T47D (cell line): ENCODE data around the gene FLAD1.

Source experiments
- DNase-seq, 2 experiments: peaks; one replicate each; pipeline versions ENCODE4 v3.0.0 to v3.0.0-alpha.2; 2011 to 2012; ENCODE audit warnings: low read depth in 1 of 2, low spot score in 1 of 2
- JUND ChIP-seq: IDR thresholded peaks from 2 replicates; pipeline ENCODE4 v1.6.1; 2012; ENCODE audit warnings: low read depth
- in situ Hi-C: cut with HindIII; loops from 2 replicates; pipeline ENCODE4 v1.10.0; 2016; ENCODE audit warnings: low sequenced_read_pairs, low pct_unique_long_range_greater_than_20kb

The FLAD1 gene

DNA sequence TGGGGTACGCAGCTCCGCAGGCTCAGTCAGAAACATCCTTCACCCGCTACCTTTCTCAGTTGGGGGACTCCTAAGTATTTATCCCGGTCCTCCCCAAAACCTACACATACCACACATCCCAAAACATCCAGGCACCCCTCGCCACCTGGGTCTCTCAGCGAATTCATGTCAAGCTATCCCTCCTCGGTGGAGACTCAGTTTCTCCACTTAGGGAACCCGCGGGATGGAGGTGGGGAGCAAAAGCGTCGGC lies 18.2 kb downstream of the FLAD1 start:
- in situ Hi-C loops = no loop called here
- no peak for DNase-seq
- TF ChIP-seq JUND = no peak

DNA sequence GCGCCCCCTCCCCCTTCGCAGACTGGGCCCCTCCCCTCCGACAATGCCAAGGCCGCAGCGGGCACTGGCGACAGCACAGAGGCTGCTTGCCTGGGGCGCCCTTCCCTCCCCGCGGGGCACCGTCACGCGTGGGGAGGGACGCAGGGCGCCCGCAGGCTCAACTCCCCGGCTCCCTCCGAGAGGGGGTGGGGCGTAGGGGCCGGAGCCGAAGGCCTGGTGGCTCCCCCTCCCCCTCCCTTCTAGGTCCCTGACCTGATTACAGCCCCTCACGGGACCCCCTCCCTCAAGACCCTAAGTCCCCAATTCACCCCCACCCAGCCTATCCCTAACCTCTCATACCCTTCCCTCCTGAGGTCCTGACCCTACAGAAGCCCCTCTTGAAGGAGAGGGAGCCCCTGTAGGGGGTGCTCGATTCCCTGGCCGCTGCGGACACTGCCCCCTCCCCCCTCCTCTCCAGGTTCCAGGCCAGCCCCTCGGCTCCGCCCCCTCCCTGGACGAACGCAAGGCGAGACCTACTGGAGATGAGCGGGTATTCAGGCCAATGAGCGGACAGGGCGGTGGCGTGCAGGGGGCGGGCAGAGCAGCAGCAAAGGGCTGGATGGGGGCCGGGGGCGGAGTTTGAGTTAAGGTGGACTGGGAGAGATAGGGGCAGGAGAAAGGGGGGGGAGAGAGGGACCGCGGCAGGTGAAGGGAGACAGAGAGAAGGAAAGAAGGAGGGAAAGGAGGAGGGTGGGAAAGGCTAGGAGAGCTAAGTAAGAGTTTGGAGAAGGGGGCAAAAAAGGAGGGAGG lies 18.7 kb downstream of the FLAD1 start:
- peak; percentile 97 to 100 for DNase-seq
- in situ Hi-C loops = no loop called here
- TF ChIP-seq JUND = no peak

DNA sequence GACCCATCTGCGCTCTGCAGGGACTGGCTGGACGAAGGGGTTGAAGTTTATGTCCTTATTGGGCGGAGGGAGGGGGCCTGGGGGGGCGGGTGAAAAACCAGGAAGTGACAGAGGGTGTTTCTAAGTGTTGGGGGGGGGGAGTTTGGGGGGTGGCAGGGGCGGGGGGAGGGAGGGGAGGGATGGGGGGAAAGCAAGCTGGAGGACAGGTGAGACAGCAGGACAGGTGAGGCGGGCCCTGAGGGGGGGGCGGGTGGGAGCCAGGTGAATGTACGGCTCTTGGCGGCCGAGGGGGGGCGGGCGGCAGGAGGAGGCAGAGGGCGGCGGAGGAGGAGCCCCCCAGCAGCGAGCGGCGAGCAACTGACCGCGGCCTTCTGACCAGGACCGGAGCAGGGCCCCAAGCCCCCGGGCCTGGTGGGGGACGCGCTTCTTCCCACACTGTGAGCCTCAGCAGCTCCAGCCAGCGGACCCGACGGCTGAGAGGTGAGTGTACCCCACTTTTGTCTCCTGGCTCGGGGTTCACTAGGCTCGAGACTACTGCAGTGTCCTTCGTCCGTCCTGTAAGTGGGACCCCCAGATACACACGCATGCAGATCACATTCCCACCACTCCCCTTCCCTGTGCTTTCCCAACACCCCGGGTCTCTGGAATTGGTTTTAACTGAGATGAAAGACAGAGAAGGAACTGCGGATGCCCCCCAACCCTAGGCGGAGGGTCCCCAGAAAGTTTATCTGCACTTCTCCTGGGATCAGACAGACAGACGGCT lies 19.5 kb downstream of the FLAD1 start, which contains the start of gene ZBTB7B:
Gene ZBTB7B, plus strand, starts transcription at position 339 of the 763 bp plus-strand sequence. CDS start 11,859 bp downstream, outside the sequence.
- TF ChIP-seq JUND = no peak
- in situ Hi-C loops = no loop called here
- peak in 1 of 2 experiments; percentile 73 for DNase-seq

DNA sequence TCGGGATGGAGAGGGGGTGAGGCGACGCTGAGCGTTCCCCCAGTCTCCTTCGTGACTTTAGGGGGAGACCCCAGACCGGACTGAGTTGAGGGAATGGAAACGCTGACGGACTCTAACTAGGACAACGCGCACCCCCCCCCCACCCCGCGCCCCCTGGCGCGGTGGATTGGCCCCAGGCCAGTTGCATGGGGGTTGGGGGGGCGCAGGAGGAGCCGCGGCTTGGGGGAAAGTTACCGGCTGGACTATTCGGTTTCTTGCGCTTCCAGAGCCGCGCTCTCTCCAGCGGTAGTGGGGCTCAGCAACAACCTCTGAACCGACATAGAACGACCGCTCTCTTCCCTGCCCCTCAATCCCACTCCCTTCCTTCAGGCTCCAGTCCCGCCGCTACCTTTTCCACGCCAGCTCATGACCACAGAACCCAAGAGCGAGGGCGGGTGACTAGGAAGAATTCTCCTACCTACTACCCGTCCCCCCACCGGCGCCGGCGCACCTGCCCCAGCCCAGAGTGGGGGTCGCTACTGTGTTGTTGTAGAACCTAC lies 20.2 kb downstream of the FLAD1 start:
- in situ Hi-C loops = no loop called here
- TF ChIP-seq JUND = no peak
- no peak for DNase-seq

DNA sequence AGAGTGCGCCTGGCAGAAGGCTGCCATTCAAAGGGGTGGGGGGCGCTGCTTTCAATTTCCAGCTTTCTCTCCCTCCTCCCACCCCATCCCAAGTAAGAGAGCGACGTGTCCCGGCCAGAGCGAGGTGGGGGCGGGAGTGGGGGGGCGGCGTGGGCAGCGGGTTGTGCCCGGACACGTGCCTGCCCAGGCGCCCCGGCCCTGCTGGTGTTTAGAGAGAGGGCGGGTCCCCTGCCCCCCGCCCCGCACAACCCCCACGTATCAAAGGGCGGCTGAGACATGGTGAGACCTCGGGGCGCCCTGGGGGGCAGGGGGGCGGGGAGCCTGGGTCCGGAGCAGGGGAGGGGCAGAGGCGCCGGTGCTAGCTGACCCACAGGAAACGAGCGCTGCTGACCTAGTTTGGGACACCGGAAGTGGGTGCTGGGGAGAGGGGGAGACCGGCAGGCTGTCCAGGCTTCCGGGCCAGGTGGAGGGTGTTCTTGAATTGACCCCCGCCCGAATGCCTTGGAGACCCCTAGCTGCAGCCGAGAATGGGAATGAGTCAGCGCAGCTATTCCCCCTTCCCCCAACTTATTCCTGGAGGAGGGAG lies 20.7 kb downstream of the FLAD1 start:
- TF ChIP-seq JUND = no peak
- DNase-seq = peak in 1 of 2 experiments; percentile 72
- in situ Hi-C loops = no loop called here

DNA sequence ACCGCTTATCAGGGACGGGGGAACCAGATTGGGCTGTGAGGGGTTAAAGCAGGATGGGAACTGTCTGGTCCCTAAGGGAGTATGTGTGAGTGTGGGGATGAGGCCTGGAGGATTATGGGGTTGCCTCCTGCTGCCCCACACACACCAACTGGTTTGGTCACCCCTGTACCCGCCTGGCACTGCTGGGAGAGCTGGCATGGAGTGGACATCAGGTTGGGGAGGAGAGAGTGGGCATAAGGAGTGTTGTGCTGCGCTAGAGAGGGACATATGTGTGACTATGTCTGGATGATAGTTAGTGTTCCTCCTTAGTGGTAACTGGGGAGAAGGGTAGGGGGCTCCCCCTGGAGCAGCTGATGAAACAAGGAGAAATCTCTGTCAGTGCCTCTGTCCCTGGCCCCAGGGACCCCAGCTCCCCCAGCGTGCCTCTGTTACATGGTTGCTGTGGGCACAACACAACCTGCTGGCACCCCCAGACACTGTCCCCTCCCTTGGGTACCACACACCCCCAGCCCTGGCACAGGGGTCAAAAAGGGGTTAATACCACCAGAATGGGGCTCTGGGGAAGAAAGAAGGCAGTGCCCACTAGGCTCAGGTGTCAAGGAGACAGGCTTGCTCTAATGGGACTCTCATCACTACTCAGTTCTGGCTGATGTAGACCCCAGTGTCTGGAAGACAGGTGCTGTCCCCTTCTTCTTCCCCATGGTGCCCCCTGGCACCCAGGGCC lies 21.4 kb downstream of the FLAD1 start:
- DNase-seq = no peak
- TF ChIP-seq JUND = no peak
- in situ Hi-C loops = no loop called here

DNA sequence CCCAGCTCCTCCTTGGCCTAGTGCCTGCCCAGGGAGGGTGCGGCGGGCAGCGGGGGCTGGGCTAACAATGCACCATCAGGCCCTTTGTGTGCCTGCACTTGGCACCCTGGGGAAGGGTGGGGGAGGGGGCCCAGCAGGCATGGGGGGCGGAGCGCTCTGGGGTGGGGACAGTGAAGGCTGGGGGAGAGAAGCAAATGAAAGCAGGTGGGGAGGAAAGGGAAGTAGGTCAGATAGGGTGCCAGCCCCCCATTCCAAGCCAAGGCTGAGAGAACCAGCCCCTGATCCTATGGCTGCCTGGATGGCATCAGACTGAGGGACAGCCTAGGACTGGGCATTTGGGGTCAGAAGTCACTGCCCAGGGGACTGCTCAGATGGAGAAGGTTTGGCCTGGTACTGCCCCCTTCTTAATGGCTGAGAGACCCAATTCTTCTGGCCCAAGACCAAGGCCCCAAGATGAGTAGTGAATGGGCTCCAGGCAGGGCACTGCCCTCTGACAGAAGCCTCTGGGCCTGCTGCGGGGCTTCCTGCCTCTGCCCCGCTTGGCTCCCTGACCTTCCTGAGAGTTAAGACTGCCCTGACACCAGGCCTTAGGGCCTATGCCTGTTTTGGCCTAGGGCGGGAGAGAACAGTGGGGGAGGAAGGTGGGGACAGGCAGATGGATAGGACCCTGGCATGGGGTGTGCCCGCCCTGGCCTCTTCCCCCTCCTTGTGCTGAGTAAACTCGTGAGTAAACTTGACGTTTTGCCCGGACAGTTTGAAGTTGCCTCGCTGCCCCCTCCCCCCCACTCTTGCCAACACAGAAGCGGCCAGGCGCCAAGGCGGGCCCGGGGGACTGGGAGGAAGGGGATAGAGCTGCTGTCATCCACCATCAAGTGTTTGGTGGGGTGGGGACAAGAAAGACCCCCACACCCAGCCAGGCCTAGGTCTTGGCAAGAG lies 22.2 kb downstream of the FLAD1 start:
- no peak for TF ChIP-seq JUND
- DNase-seq = peak in 1 of 2 experiments; percentile 58
- in situ Hi-C loops = no loop called here

DNA sequence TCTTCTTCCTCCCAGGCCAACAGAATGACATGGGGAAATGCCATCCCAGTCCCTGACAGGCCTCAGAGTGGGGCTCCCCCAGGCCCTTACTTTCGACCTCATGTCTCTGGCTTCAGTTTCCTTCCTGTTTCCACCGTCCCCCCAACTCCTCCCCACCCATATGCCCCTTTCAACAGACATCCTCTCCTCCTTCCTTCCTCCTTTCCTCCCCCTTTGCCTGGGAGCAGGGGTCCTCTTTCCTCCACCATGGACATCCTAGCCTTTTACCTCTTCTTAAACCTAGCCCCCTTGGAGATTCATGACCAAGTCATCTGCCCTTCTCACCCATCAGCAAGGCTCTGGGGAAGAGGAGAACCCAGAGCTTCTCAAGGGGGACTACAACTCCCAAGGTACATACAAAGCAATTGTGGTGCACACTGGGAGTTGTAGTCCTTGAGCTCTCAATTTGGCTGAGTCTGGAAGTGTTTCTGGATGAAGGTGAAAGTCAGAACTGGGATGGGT lies 23.5 kb downstream of the FLAD1 start:
- peak in 1 of 2 experiments; percentile 72 for DNase-seq
- no peak for TF ChIP-seq JUND
- in situ Hi-C loops = no loop called here

DNA sequence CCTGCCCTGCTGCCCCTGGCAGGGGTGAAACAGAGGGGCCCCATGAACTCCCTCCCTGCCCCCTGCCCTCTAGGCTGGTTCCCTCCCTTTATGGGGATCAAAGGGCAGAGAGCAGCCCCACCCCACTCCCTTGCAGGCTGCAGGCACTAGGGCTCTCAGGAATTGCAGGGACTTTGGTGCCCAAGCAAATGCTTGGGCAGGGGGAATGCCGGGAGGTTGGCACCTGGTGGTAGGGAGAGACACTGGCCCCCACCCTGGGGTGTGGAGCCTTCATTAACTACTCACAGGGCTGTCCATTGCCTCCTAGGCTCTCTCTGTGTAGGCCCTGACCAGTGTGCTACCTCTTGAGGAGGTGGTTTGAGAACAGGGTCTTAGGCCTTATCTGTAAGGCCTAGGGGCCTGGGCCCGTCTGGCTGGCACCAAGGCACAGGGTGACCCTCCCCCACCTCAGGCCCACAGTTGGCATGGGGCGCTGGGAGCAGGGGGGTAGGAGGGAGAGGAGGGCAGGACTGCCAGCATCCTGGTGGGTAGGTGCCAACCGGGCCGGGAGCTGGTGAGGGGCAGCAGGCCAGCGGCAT lies 24.2 kb downstream of the FLAD1 start:
- in situ Hi-C loops = no loop called here
- no peak for TF ChIP-seq JUND
- DNase-seq = peak in 1 of 2 experiments; percentile 61

DNA sequence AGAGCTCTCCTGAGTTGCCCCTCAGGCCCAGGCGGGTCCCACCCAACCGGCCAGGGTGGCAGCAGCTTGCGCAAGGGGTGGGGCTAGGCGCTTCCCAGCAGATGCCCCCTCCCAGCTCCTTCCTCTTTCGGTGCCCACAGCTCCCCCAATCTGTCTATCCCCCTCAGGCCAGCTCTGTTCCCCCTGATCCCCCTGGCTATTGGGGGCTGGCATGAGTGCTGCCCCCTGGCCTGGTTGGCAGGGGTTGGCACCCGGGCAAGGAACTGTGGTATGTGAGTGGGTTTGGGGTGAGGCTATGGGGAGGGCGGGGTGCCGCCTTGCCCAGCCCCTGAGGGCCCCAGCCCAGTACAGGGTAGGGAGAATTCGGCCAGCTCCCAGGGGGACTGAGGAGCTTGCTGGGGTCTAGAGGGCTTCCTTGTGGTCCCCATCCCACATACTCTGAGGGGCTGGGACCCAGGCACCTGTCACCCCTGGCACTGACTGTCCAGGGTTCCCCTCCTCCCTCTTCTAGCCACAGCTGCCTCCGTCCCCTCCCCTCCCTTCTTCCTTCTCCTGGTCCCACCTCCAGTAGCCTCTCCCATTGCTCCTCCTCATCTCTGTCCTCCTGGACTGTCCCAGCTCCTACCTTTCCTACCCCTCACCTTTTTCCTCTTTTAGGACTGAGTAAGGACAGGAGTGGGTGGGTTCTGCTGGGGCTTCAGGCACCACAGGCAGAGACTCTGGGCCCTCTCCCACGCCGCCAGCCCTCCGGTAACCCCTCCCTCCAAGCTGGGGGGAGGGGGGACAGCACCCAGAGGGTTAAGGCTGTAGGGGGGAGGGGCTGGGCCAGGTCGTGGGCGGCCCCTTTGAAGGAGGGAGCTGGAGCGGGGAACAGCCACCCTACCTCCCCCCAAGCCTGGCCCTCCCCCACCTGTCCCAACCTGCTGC lies 25.1 kb downstream of the FLAD1 start:
- peak; percentile 60 to 80 for DNase-seq
- in situ Hi-C loops = no loop called here
- no peak for TF ChIP-seq JUND
